NK-92 (cell line): ENCODE data around the gene PCNX2.
"Not testable (repeated sequence)": the region's sequence is repeated elsewhere in the genome, so short reads cannot be mapped to it uniquely, and the experiment has no call there.

Experiments used
- DNase-seq: peaks from one replicate; lab custom pipeline; 2025; ENCODE audit not compliant: unreplicated experiment; lab: John Stamatoyannopoulos, UW

The PCNX2 gene

GRCh38 chr1:233107716-233108130 is 187.8 kb downstream of the PCNX2 start:
- DNase-seq: not testable (repeated sequence)

GRCh38 chr1:233107130-233107660 is 188.3 kb downstream of the PCNX2 start:
- no peak for DNase-seq

- DNase-seq: no peak
Measured at GRCh38 chr1:233105225-233105624, 190.3 kb downstream of the PCNX2 start.

GRCh38 chr1:233102341-233102740 is 193.2 kb downstream of the PCNX2 start:
- no peak for DNase-seq

GRCh38 chr1:233097959-233098580 is 197.5 kb downstream of the PCNX2 start:
- no peak for DNase-seq

GRCh38 chr1:233097546-233097945 is 198.0 kb downstream of the PCNX2 start:
- no peak for DNase-seq

- no peak for DNase-seq
Measured at GRCh38 chr1:233094691-233095090, 200.8 kb downstream of the PCNX2 start.

GRCh38 chr1:233094269-233094668 is 201.3 kb downstream of the PCNX2 start:
- DNase-seq: no peak

- no peak for DNase-seq
Measured at GRCh38 chr1:233090746-233091494, 204.6 kb downstream of the PCNX2 start.

- DNase-seq: no peak
Measured at GRCh38 chr1:233089251-233089650, 206.3 kb downstream of the PCNX2 start.

- no peak for DNase-seq
Measured at GRCh38 chr1:233088613-233089012, 206.9 kb downstream of the PCNX2 start.

GRCh38 chr1:233086961-233087881 is 208.3 kb downstream of the PCNX2 start:
- DNase-seq: no peak

- no peak for DNase-seq
Measured at GRCh38 chr1:233085566-233085965, 210.0 kb downstream of the PCNX2 start.

- no peak for DNase-seq
Measured at GRCh38 chr1:233082778-233083550, 212.6 kb downstream of the PCNX2 start.

- no peak for DNase-seq
Measured at GRCh38 chr1:233081735-233082134, 213.8 kb downstream of the PCNX2 start.

GRCh38 chr1:233080827-233081226 is 214.7 kb downstream of the PCNX2 start:
- DNase-seq: not testable (repeated sequence)

- no peak for DNase-seq
Measured at GRCh38 chr1:233080286-233080685, 215.2 kb downstream of the PCNX2 start.

GRCh38 chr1:233079574-233079973 is 216.0 kb downstream of the PCNX2 start:
- no peak for DNase-seq

- DNase-seq: no peak
Measured at GRCh38 chr1:233078396-233078795, 217.1 kb downstream of the PCNX2 start.

GRCh38 chr1:233075915-233076295 is 219.6 kb downstream of the PCNX2 start:
- no peak for DNase-seq

- DNase-seq: no peak
Measured at GRCh38 chr1:233066087-233066486, 229.4 kb downstream of the PCNX2 start.
